Choroid plexus epithelial cell (primary cell): ENCODE results near the gene KCNK15.
A peak's percentile ranks its signal among the peaks of the same experiment; 100 is the strongest.

Source experiments
- DNase-seq: peaks from one replicate; pipeline ENCODE4 v3.0.0-alpha.2; 2010; ENCODE audit warnings: low read depth
- H3K4me3 ChIP-seq: 2 replicates; pipeline ENCODE4 v1.5.1; 2011; ENCODE audit warnings: low read depth, mild to moderate bottlenecking, control low read depth, low read length, moderate library complexity
- TF ChIP-seq, protein P1 (sequence below): conservative IDR thresholded peaks from 2 replicates; pipeline ENCODE4 v1.5.1; 2011; ENCODE audit warnings: low read depth, mild to moderate bottlenecking, control low read depth, inconsistent platforms, low read length, moderate library complexity

KCNK15 gene

DNA sequence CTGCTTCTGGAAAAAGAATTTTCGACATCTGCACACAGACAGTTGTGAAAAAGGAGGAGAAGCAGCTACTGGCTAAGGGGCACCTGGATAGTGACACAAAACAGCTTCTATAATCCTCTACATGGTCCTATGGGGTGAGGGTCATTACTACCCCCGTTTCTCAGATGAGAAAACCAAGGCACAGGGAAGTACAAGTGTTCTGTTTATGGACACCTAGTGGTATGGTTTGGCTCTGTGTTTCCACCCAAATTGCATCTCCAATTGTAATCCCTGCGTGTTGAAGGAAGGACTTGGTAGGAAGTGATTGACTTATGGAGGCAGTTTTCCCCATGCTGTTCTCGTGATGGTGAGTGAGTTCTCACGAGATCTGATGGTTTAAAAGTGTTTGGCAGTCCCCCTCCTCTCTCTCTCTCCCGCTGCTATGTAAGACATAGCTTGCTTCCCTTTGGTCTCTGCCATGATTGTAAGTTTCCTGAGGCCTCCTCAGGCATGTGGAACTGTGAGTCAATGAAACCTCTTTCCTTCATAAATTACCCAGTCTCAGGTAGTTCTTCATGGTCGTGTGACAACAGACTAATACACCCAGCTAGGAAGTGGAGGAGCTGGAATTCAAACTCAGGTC, 2.5 kb upstream of the KCNK15 start:
- DNase-seq: no peak
- TF ChIP-seq, protein P1, sequence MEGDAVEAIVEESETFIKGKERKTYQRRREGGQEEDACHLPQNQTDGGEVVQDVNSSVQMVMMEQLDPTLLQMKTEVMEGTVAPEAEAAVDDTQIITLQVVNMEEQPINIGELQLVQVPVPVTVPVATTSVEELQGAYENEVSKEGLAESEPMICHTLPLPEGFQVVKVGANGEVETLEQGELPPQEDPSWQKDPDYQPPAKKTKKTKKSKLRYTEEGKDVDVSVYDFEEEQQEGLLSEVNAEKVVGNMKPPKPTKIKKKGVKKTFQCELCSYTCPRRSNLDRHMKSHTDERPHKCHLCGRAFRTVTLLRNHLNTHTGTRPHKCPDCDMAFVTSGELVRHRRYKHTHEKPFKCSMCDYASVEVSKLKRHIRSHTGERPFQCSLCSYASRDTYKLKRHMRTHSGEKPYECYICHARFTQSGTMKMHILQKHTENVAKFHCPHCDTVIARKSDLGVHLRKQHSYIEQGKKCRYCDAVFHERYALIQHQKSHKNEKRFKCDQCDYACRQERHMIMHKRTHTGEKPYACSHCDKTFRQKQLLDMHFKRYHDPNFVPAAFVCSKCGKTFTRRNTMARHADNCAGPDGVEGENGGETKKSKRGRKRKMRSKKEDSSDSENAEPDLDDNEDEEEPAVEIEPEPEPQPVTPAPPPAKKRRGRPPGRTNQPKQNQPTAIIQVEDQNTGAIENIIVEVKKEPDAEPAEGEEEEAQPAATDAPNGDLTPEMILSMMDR: no peak

DNA sequence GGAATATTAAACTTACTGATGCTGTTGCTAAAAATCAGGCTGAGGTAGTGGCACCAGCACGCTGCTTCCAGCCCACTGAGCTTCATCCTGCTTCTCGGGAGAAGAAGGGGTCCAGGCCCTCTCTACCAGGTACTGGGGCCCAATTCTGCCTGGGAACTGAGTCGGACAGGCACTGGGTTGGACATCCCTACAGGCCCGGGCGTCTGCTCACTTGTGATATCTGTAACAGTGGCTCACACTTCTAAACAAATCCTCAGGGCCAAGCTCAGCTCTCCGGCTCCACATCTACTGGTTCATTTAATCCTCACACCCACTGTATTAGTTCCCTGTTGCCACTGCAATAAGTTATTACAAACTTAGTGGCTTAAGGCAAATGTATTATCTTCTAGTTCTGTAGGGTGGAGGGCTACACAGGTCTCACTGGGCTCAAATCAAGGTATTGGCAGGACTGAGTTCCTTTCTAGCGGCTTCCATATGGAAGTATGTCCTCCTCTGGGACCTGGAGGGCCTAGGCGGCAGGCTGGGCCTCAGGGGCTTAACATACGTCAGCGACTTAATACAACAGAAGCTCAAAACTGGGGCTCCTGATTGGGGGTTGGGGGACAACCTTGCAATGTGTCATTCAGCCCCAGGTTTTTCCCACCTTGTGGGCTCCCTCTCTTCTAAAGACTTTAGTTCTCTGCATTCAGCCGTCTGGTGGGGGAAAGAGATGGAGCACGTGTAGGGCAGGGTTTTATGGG, 1.6 kb upstream of the KCNK15 start:
- TF ChIP-seq, protein P1: no peak
- no peak for DNase-seq
- H3K4me3 ChIP-seq: no peak overlapping the region

More for the DNA sequence above, 2.5 kb upstream of the KCNK15 start:
- H3K4me3 ChIP-seq: no peak overlapping the region

DNA sequence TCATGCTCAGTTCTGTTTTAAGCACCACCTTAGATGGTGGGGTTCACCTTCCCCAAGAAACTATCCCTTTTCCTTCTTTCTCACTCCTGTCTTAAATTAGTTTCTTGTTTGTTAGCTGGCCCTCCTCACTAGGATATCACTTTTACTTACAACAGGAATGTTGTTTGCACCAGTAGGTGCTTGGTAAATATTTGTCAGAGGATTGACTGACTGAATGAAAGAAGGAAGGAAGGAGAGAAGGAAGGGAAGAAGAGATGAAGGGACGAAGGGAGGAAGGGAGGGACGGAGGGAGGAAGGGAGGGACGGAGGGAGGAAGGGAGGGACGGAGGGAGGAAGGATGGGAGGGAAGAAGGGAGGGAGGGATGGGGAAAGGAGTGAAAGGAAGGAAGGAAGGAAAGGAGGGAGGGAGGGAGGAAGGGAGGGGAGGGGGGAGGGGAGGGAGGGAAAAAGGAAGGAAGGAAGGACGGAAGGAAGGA, 505 bp upstream of the KCNK15 start:
- no peak overlapping the region for H3K4me3 ChIP-seq
- TF ChIP-seq, protein P1: no peak
- DNase-seq: no peak

DNA sequence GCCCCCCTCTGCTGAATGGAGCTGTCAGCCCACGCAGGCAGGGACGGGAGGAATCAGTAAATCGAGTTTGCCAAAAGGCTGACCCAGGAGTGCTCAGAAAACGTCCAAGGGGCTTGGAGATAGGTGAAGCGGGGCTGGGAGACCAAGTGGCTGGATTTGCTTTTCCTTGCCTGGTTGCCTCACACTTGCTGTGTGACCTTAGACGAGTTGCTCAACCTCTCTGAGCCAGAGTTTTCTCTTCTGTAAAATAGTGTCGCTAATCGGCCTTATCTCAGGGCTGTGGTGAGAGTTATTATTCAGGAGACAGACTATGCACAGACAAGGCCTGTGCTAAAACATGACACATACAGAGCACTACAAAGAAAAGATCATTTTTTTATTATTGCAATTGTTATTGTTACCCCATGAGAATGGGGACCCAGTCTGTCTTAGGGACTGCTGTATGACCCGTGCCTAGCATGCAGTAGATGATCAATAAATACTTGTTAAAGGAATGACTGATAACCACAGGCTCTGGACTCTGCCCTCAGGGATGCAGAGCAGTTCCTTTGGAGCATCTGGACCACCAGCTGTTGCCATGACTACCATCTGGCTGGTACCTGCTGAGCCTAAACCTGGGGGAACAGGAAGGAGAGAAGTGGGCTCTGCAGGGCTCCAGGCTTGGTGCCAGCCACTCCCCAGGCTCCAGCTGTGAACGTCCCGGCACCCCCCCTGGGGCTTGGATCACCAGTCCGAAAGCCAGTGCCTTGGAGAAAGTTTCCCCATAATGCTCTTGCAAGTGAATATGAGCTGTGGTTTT, 901 bp downstream of the KCNK15 start:
- TF ChIP-seq, protein P1: no peak
- peak overlapping the region; percentile 45 for H3K4me3 ChIP-seq
- no peak for DNase-seq

DNA sequence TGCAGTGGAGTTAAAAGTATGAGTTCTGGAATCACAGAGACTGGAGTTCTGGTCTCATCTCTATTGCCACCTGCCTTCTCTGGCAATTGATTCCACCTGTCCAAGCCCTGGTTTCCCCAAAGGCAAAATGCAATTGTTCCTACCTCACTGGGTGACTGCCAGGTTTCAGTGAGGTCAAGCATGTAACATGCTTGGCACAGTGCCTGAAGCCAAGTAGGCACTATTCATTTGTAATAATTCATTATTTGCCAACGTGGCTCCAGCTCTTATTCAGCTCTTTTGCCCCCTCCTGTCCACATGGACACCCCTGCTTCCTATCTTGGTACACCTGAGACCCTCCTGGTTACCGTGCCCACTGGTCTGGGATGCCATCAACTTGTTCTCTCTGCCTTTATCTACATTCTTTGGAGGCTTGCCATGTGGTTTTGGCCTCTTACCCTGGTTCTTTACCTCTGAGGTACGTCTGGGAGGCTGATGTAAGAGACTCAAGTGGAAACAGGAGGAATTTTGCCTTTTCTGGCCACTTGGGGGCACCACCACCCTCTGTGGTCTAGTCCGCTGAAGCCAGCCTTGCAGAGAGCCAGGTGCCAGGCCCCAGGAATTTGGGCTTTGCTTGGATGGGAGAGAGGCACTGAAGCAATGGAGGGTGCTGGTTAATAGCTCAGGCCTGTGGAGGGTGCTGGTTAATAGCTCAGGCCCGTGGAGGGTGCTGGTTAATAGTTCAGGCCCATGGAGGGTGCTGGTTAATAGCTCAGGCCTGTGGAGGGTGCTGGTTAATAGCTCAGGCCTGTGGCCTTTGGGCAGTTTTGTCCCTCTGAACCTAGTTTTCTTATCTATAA, 1.7 kb downstream of the KCNK15 start:
- TF ChIP-seq, protein P1: peak; percentile 86
- H3K4me3 ChIP-seq: no peak overlapping the region
- peak; percentile 83 for DNase-seq

DNA sequence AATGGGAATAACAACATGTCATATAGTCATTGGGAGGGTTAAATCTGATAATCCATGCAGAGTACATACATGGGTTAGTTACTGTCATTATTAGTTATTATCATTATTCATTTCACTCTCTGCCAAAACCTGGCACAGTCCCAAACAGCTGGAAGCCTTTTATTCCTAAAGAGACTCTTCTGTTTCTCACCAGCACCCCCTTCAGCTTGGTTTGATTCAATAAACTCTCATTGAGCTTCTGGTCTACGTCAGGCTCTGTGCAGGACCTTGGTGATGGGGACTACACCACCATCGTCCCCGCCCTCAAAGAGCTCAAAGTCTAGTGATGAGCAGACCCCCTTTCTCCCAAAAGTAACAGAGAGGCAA, 2.3 kb downstream of the KCNK15 start:
- DNase-seq: no peak
- H3K4me3 ChIP-seq: no peak overlapping the region
- TF ChIP-seq, protein P1: no peak
